B cell (primary cell): ENCODE results near the gene IPO5. TPM values are rescaled to one million over a fixed set of nuclear protein-coding genes. Genes with fewer than 3 reads are reported as not detected.
"Not testable (repeated sequence)": the region's sequence is repeated elsewhere in the genome, so short reads cannot be mapped to it uniquely, and the experiment has no call there.

Experiments used
- ATAC-seq: fragments of 200-7000 bp; cut with Tn5 transposase; one replicate; pipeline ENCODE4 v1.10.0; 2021; ENCODE audit warnings: low read depth, mild to moderate bottlenecking, moderate number of reproducible peaks, moderate library complexity
- CTCF ChIA-PET: fragments of 350-600 bp; sonication (Branson Sonifier 250); formaldehyde crosslinking; loops from one replicate; lab custom pipeline; 2021; ENCODE audit warnings: antibody characterized with exemption, inconsistent platforms; lab: Charles Lee
- POLR2A ChIA-PET: fragments of 350-600 bp; sonication (Branson Sonifier 250); formaldehyde crosslinking; loops from one replicate; lab custom pipeline; 2021; ENCODE audit warnings: antibody characterized with exemption; lab: Charles Lee
- DNase-seq: peaks from one replicate; pipeline ENCODE4 v3.0.0; 2013
- H2AFZ ChIP-seq: 2 replicates; pipeline ENCODE4 v1.6.1; 2012; ENCODE audit warnings: mild to moderate bottlenecking, low read depth, low read length; ENCODE audit not compliant: insufficient read depth, poor library complexity, severe bottlenecking
- H3K27ac ChIP-seq, 2 donors: 1 replicate in 1 of 2; 2 replicates in 1 of 2; pipeline ENCODE4 v1.5.1; 2012 to 2013; ENCODE audit warnings: low read length in 2 of 2, mild to moderate bottlenecking in 2 of 2, moderate library complexity in 1 of 2
- H3K27me3 ChIP-seq, 4 experiments: fragments of 200-600 bp in 1 of 4; sonication (generic) in 1 of 4; replicated peaks in 1 of 4; 1 replicate in 2 of 4; 2 replicates in 2 of 4; pipeline versions ENCODE4 v1.6.1 to v1.7.0; 2013 to 2016; ENCODE audit warnings: low read length in 3 of 4, mild to moderate bottlenecking in 2 of 4, mixed read lengths in 1 of 4, moderate library complexity in 1 of 4; ENCODE audit not compliant: insufficient read depth in 4 of 4, control insufficient read depth in 3 of 4; ENCODE audit errors: control extremely low read depth in 1 of 4
- H3K36me3 ChIP-seq, 2 experiments: replicated peaks in 1 of 2; 1 replicate in 1 of 2; 2 replicates in 1 of 2; pipeline versions ENCODE4 v1.6.1 to v1.7.1; 2013; ENCODE audit warnings: low read length in 1 of 2; ENCODE audit not compliant: insufficient read depth in 2 of 2, control insufficient read depth in 1 of 2; ENCODE audit errors: control extremely low read depth in 1 of 2, extremely low read depth in 1 of 2
- H3K4me1 ChIP-seq, 2 donors: fragments of 200-600 bp in 1 of 2; sonication (generic) in 1 of 2; 1 replicate in 1 of 2; 2 replicates in 1 of 2; pipeline versions ENCODE4 v1.5.1 to v1.6.1; 2013 to 2017; ENCODE audit warnings: low read length in 2 of 2; ENCODE audit not compliant: control insufficient read depth in 2 of 2, insufficient read depth in 2 of 2
- H3K4me2 ChIP-seq: replicated peaks from 2 replicates; pipeline ENCODE3; 2012; ENCODE audit warnings: mild to moderate bottlenecking, low read depth, low read length; ENCODE audit not compliant: poor library complexity, severe bottlenecking
- H3K4me3 ChIP-seq, 5 experiments: fragments of 200-600 bp in 1 of 5; sonication (generic) in 1 of 5; 1 replicate in 3 of 5; 2 replicates in 2 of 5; pipeline versions ENCODE4 v1.5.1 to v1.7.0; 2011 to 2016; ENCODE audit warnings: low read length in 4 of 5, mild to moderate bottlenecking in 4 of 5, low read depth in 2 of 5, control low read depth in 1 of 5, moderate library complexity in 1 of 5; ENCODE audit not compliant: insufficient read depth in 1 of 5; ENCODE audit errors: control extremely low read depth in 1 of 5, extremely low read depth in 1 of 5
- H3K79me2 ChIP-seq: fragments of 200-600 bp; sonication (generic); one replicate; pipeline ENCODE4 v1.6.0; 2016; ENCODE audit warnings: low read length; ENCODE audit not compliant: control insufficient read depth, insufficient read depth
- H3K9ac ChIP-seq: fragments of 200-600 bp; sonication (generic); 2 replicates; pipeline ENCODE4 v1.6.1; 2017; ENCODE audit warnings: mild to moderate bottlenecking, low read length, moderate library complexity
- H3K9me3 ChIP-seq, 3 donors: one replicate each; pipeline versions ENCODE4 v1.6.1 to v1.7.1; 2013; ENCODE audit warnings: low read length in 2 of 3; ENCODE audit not compliant: control insufficient read depth in 2 of 3, insufficient read depth in 1 of 3; ENCODE audit errors: control extremely low read depth in 1 of 3
- H4K20me1 ChIP-seq: 2 replicates; pipeline ENCODE4 v1.6.0; 2012; ENCODE audit warnings: mild to moderate bottlenecking, low read length; ENCODE audit not compliant: insufficient read depth, control insufficient read depth, poor library complexity, severe bottlenecking
- H3K27ac Mint-ChIP-seq: one replicate; pipeline ENCODE4 v1.8.0; 2021; ENCODE audit warnings: mixed read lengths
- H3K27me3 Mint-ChIP-seq: one replicate; pipeline ENCODE4 v1.8.0; 2021; ENCODE audit warnings: mixed read lengths
- H3K4me1 Mint-ChIP-seq: one replicate; pipeline ENCODE4 v1.8.0; 2021; ENCODE audit warnings: mixed read lengths
- H3K4me3 Mint-ChIP-seq: one replicate; pipeline ENCODE4 v1.8.0; 2021; ENCODE audit warnings: mixed read lengths
- H3K9me3 Mint-ChIP-seq: one replicate; pipeline ENCODE4 v1.8.0; 2022; ENCODE audit warnings: mixed read lengths; ENCODE audit not compliant: insufficient read depth
- EZH2 ChIP-seq: IDR thresholded peaks from 2 replicates; pipeline ENCODE4 v1.6.1; 2012; ENCODE audit warnings: borderline replicate concordance, low read depth, mild to moderate bottlenecking, moderate library complexity, low read length; ENCODE audit not compliant: insufficient read depth, poor library complexity, severe bottlenecking
- WGBS: methylation state at CpG from one replicate; pipeline ENCODE4 v1.1.5; 2013; ENCODE audit warnings: missing lambda C conversion rate; ENCODE audit not compliant: insufficient coverage; 5-methylcytosine and 5-hydroxymethylcytosine counted together
- intact Hi-C: fragments of 100-400 bp; cut with micrococcal nuclease; formaldehyde crosslinking; loops from one replicate; pipeline ENCODE4 v1.10.0; 2022
- polyA plus RNA-seq: library from polyadenylated mRNA; depleted of rRNA; stranded (reverse); fragments of >200 nt; gene quantifications from 2 replicates; pipeline ENCODE4 v1.2.3, GENCODE V29; 2012
- total RNA-seq, 2 donors: library from RNA; stranded (reverse); fragments of 120-200 nt in 1 of 2; gene quantifications; 1 replicate in 1 of 2; 2 replicates in 1 of 2; pipeline versions ENCODE4 v1.2.3 to v1.2.4, GENCODE V29; 2013 to 2022
- TF ChIP-seq, protein P1 (sequence below): fragments of 200-600 bp; IDR thresholded peaks from one replicate; pipeline ENCODE4 v1.8.0; 2022; ENCODE audit warnings: antibody characterized with exemption, mild to moderate bottlenecking

The IPO5 gene
- total and polyA plus RNA-seq, 2 donors (not counting 1 experiment from before 2014, with no cell fraction given), result 25.9 to 76.4 TPM

GRCh38 chr13:97948041-97948440 lies 5.4 kb upstream of the IPO5 start:
- H3K4me1 Mint-ChIP-seq, result peaks cover 8% of the 10 kb centered on the region
- H3K9me3 Mint-ChIP-seq, result peaks cover 4% of the 10 kb centered on the region
- H3K36me3 ChIP-seq, result no peaks in the 10 kb centered on the region
- H2AFZ ChIP-seq, result no peak overlapping the region
- no peak overlapping the region for H3K9ac ChIP-seq
- no peak overlapping the region for H3K4me3 ChIP-seq
- intact Hi-C loops, result no loop called here
- H3K9me3 ChIP-seq, result peaks cover 0 to 9% (median 0%) of the 10 kb centered on the region in 3 donors
- no peaks in the 10 kb centered on the region for H4K20me1 ChIP-seq
- no peaks in the 10 kb centered on the region for H3K79me2 ChIP-seq
- no peak for DNase-seq
- ATAC-seq, result no peak
- no peak overlapping the region for H3K27ac ChIP-seq
- no peak overlapping the region for H3K4me3 Mint-ChIP-seq
- TF ChIP-seq, protein P1, sequence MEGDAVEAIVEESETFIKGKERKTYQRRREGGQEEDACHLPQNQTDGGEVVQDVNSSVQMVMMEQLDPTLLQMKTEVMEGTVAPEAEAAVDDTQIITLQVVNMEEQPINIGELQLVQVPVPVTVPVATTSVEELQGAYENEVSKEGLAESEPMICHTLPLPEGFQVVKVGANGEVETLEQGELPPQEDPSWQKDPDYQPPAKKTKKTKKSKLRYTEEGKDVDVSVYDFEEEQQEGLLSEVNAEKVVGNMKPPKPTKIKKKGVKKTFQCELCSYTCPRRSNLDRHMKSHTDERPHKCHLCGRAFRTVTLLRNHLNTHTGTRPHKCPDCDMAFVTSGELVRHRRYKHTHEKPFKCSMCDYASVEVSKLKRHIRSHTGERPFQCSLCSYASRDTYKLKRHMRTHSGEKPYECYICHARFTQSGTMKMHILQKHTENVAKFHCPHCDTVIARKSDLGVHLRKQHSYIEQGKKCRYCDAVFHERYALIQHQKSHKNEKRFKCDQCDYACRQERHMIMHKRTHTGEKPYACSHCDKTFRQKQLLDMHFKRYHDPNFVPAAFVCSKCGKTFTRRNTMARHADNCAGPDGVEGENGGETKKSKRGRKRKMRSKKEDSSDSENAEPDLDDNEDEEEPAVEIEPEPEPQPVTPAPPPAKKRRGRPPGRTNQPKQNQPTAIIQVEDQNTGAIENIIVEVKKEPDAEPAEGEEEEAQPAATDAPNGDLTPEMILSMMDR, result no peak
- no peak for TF ChIP-seq EZH2
- H3K4me2 ChIP-seq, result no peak overlapping the region
- ChIA-PET POLR2A (no interaction called here), CTCF (no interaction called here)
- no CpG with 5 or more reads among the region's 3 CpGs for WGBS
- H3K4me1 ChIP-seq, result no peaks in the 10 kb centered on the region
- H3K27me3 ChIP-seq, result no peaks in the 10 kb centered on the region
- H3K27ac Mint-ChIP-seq, result no peak overlapping the region
- H3K27me3 Mint-ChIP-seq, result peaks cover 8% of the 10 kb centered on the region

- H2AFZ ChIP-seq, intact Hi-C loops, H3K27ac ChIP-seq, H3K4me3 ChIP-seq, H3K4me3 Mint-ChIP-seq, H3K27me3 ChIP-seq, H3K27ac Mint-ChIP-seq, H4K20me1 ChIP-seq, H3K9ac ChIP-seq, H3K4me2 ChIP-seq, H3K4me1 Mint-ChIP-seq, CTCF ChIA-PET, H3K79me2 ChIP-seq, ATAC-seq, H3K36me3 ChIP-seq, POLR2A ChIA-PET, H3K9me3 Mint-ChIP-seq, DNase-seq, H3K27me3 Mint-ChIP-seq, H3K4me1 ChIP-seq: not testable (repeated sequence)
- H3K9me3 ChIP-seq, result peaks cover 0 to 13% (median 2%) of the 10 kb centered on the region in 3 donors
- 92% methylated on average over 5 of the region's 5 CpGs for WGBS
These were observed 4.2 kb upstream of the IPO5 start for GRCh38 chr13:97949316-97949715.
